ENCODE results near the gene GALR3. TPM values are rescaled to one million over a fixed set of nuclear protein-coding genes. Genes with fewer than 3 reads are reported as not detected.

The GALR3 gene
- total RNA-seq (2012; rRNA removed) (not detected in 2 replicates), polyA plus RNA-seq (2012; rRNA removed) (not detected in 2 replicates), Bru-seq, nascent RNA (not detected), BruChase-seq, experiment 1, labeled RNA remaining after a 6-hour chase (percentile 32 among the genes with signal in this experiment), BruChase-seq, experiment 2, labeled RNA remaining after a 2-hour chase (percentile 26 among the genes with signal in this experiment)
- polyA plus RNA-seq (2012; cell fraction: cytosol; rRNA removed): not detected in 2 replicates
- polyA plus RNA-seq (2012; cell fraction: nucleus; rRNA removed; ENCODE audit: low replicate concordance): 0.15 TPM in 1 of 2 replicates, not detected in the other
- long read RNA-seq: 0 reads

GRCh38 chr22:37823134-37823985 lies at the start of gene GALR3:
Gene GALR3, plus strand, starts transcription at chr22:37823382. Its CDS starts 25 bp downstream, at chr22:37823407.
- dilution Hi-C loops (cut with HindIII; ENCODE audit: low sequenced_read_pairs, unreplicated experiment): no loop called here
- Histone ChIP-seq H3K9me1 (ENCODE audit: insufficient read depth, low read length) (no peaks in the 10 kb centered on the region), H3K4me3 (ENCODE audit: insufficient read depth, low read depth, low read length) (no peak within 1 kb of the TSS), H2BK20ac (ENCODE audit: low read depth, low read length) (no peak within 1 kb of the TSS), H3K27ac (ENCODE audit: insufficient read depth, low read length) (no peak within 1 kb of the TSS), H4K20me1 (ENCODE audit: insufficient read depth, low read length) (no peaks in the 10 kb centered on the region), H3K4ac (ENCODE audit: low read depth, low read length) (no peak within 1 kb of the TSS), H3K4me1 (ENCODE audit: control insufficient read depth, insufficient read depth, low read length) (peaks cover 6% of the 10 kb centered on the region), H2BK120ac (ENCODE audit: low read depth, low read length) (no peak within 1 kb of the TSS), H2AK5ac (ENCODE audit: low read depth, low read length) (no peak within 1 kb of the TSS), H3K9ac (ENCODE audit: low read depth, low read length) (no peak within 1 kb of the TSS), H3K9me3 (ENCODE audit: control insufficient read depth, insufficient read depth, low read length) (no peaks in the 10 kb centered on the region), H3K18ac (ENCODE audit: low read depth, low read length) (no peak within 1 kb of the TSS), H3K56ac (ENCODE audit: extremely low read depth, insufficient read depth, low read length) (no peak within 1 kb of the TSS), H4K8ac (ENCODE audit: low read depth in 2 of 2, low read length in 2 of 2) (no peak within 1 kb of the TSS), H3K14ac (replicated peaks; ENCODE audit: low read depth, low read length) (no peak within 1 kb of the TSS), H3K23ac (ENCODE audit: low read depth, low read length) (0 out of 2 replicates have a peak within 1 kb of the TSS, but pooled peaks have one; percentile 42), H3K27me3 (ENCODE audit: control insufficient read depth, insufficient read depth, low read length) (peaks cover 30% of the 10 kb centered on the region), H3K36me3 (ENCODE audit: control insufficient read depth, insufficient read depth, low read length) (no peaks in the 10 kb centered on the region), H2BK5ac (ENCODE audit: low read depth, low read length, poor library complexity, severe bottlenecking) (no peak within 1 kb of the TSS), H2BK15ac (ENCODE audit: low read depth, low read length) (no peak within 1 kb of the TSS), H4K91ac (ENCODE audit: insufficient read depth, low read depth, low read length) (no peak within 1 kb of the TSS), H2AK9ac (replicated peaks; ENCODE audit: low read depth, low read length, poor library complexity) (no peak within 1 kb of the TSS), H2AFZ (replicated peaks; ENCODE audit: low read length, poor library complexity) (no peak within 1 kb of the TSS), H3K79me1 (ENCODE audit: low read depth in 1 of 2, low read length in 2 of 2) (no peaks in the 10 kb centered on the region), H3K4me2 (ENCODE audit: low read depth, low read length) (no peak within 1 kb of the TSS), H4K5ac (ENCODE audit: low read depth, low read length) (no peak within 1 kb of the TSS)
- TF ChIP-seq POLR2A (IDR thresholded peaks at IDR 0.05; ENCODE audit: low read depth, low read length) (no peak), RAD21 (IDR thresholded peaks at IDR 0.05; ENCODE audit: low read length) (no peak), MAZ (IDR thresholded peaks at IDR 0.05; ENCODE audit: borderline replicate concordance, low read depth, low read length) (no peak), FOS (IDR thresholded peaks at IDR 0.05; ENCODE audit: low read depth, low read length) (no peak), MXI1 (IDR thresholded peaks at IDR 0.05; ENCODE audit: borderline replicate concordance, low read depth, low read length) (no peak), CTCF (conservative IDR thresholded peaks at IDR 0.05; ENCODE audit: low read depth, low read length) (no peak), CHD1 (IDR thresholded peaks at IDR 0.05; ENCODE audit: low read depth, low read length) (no peak), BHLHE40 (IDR thresholded peaks at IDR 0.05; ENCODE audit: low read depth, low read length) (no peak), NFE2L2 (IDR thresholded peaks at IDR 0.05; ENCODE audit: low read depth, low read length) (no peak), ELK1 (IDR thresholded peaks at IDR 0.05; ENCODE audit: borderline replicate concordance, low read depth, low read length) (no peak), RCOR1 (IDR thresholded peaks at IDR 0.05; ENCODE audit: insufficient replicate concordance, low read length) (no peak), CEBPB (IDR thresholded peaks at IDR 0.05; ENCODE audit: low read depth, low read length) (no peak)
- WGBS, 2 experiments (ENCODE audit: extremely low coverage in 2 of 2, insufficient read length in 1 of 2): 64% methylated on average over 7 of the region's 21 CpGs; no CpG with 5 or more reads in 1 of the 2 experiments
- no TSS peak for BruUV-seq (replicated peaks)
- ChIA-PET CTCF (no interaction called here), POLR2A (ENCODE audit: unreplicated experiment) (no interaction called here)
- no peak for DNase-seq
- in situ Hi-C loops (cut with MboI; ENCODE audit: low sequenced_read_pairs): no loop called here
- no peak for ATAC-seq (ENCODE audit: low read depth)
- intact Hi-C loops (cut with micrococcal nuclease): no loop called here

Data from IMR-90 (cell line).